Ishikawa (cell line): ENCODE measurements around the gene FOXE3.

ENCODE experiments used
- CEBPB ChIP-seq: IDR thresholded peaks from 2 replicates; pipeline ENCODE4 v1.6.1; 2012
- CREB1 ChIP-seq: IDR thresholded peaks from 2 replicates; pipeline ENCODE4 v1.6.1; 2012; ENCODE audit warnings: low read depth
- EGR1 ChIP-seq: IDR thresholded peaks from 2 replicates; pipeline ENCODE4 v1.6.1; 2012
- EP300 ChIP-seq: IDR thresholded peaks from 2 replicates; pipeline ENCODE4 v1.6.1; 2012; ENCODE audit warnings: borderline replicate concordance
- FOXM1 ChIP-seq: IDR thresholded peaks from 2 replicates; pipeline ENCODE4 v1.6.1; 2012; ENCODE audit warnings: low read depth, borderline replicate concordance
- MAX ChIP-seq: IDR thresholded peaks from 2 replicates; pipeline ENCODE4 v1.6.1; 2012
- NFIC ChIP-seq: IDR thresholded peaks from 2 replicates; pipeline ENCODE4 v1.6.1; 2012
- RAD21 ChIP-seq: IDR thresholded peaks from 2 replicates; pipeline ENCODE4 v1.6.1; 2012; ENCODE audit warnings: low read depth
- REST ChIP-seq: IDR thresholded peaks from 2 replicates; pipeline ENCODE4 v1.6.1; 2012; ENCODE audit warnings: low read depth, mild to moderate bottlenecking
- TAF1 ChIP-seq: IDR thresholded peaks from 2 replicates; pipeline ENCODE4 v1.6.1; 2012; ENCODE audit warnings: low read depth, mild to moderate bottlenecking
- TCF12 ChIP-seq: IDR thresholded peaks from 2 replicates; pipeline ENCODE4 v1.6.1; 2012; ENCODE audit warnings: low read depth
- TEAD4 ChIP-seq: IDR thresholded peaks from 2 replicates; pipeline ENCODE4 v1.6.1; 2012
- USF1 ChIP-seq: IDR thresholded peaks from 2 replicates; pipeline ENCODE4 v1.6.1; 2012
- YY1 ChIP-seq: IDR thresholded peaks from 2 replicates; pipeline ENCODE4 v1.6.1; 2012; ENCODE audit warnings: low read depth
- ZBTB7A ChIP-seq: IDR thresholded peaks from 2 replicates; pipeline ENCODE4 v1.6.1; 2012; ENCODE audit warnings: low read depth

The FOXE3 gene

DNA sequence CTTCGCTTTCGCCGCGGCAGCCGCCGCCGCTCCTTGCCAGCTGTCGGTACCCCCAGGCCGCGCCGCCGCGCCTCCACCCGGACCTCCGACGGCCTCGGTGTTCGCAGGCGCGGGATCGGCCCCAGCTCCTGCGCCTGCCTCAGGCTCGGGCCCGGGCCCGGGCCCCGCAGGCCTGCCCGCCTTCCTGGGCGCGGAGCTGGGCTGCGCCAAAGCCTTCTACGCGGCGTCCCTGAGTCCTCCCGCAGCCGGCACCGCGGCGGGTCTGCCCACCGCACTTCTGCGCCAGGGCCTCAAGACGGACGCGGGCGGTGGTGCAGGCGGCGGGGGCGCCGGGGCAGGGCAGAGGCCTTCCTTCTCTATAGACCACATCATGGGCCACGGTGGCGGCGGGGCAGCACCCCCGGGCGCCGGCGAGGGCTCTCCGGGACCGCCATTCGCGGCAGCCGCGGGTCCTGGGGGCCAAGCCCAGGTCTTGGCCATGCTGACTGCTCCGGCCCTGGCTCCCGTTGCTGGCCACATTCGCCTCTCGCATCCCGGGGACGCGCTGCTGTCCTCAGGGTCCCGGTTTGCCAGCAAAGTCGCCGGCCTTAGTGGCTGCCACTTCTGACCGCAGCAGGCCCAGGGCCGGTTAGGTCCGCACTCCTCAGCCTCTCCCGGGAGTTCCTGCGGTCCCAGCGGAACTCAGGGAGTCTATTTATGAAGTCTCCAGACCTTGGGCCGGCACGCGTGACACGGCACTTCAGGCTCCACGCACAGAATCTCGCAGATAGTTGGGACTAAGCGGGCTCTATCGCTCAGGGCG lies 23.1 kb downstream of the FOXE3 start:
- TF ChIP-seq RAD21 (no peak), NFIC (no peak), CEBPB (no peak), TAF1 (no peak), TEAD4 (no peak), EP300 (no peak), MAX (no peak), TCF12 (no peak), YY1 (no peak), REST (no peak), FOXM1 (no peak), ZBTB7A (no peak), EGR1 (no peak), USF1 (no peak), CREB1 (no peak)

DNA sequence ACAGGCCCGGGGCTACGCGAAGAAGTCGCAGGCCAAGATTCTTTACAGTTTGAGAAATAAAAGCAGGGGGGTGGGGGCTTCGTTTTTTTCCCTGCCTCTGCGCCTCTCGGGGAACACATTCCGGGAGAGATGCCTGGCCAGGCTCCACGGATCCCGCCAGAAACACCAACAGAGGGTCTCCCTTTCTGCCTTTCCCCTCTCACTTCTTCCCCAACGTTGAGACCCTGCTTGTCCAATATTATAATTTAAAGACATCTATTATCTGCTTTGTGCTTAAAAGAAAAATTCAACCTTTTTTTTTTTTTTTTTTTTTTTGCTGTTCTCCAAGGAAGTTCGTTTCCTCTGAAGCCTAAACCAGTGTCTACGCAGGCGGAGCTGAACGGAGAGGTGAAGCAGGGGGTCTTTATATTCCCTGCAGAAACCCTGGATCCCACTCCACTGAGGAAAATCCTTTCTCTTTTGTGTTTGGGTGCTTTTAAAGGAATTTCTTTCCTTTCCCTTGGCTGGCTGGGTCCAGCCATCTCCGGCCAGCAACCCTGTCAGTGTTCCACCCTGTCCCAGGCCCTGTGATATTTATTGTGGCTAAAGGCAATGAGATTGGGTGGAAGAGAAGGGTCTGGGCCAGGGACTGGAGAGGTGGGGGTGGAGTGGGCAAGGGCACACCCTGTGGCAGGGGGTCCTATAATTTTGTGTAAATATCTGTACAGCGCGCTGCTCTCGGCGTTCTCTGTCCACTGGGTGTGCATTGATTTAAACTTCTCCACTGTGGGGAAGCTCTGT lies 23.9 kb downstream of the FOXE3 start:
- TF ChIP-seq NFIC (no peak), TAF1 (no peak), REST (no peak), FOXM1 (no peak), ZBTB7A (no peak), CEBPB (no peak), EGR1 (no peak), USF1 (no peak), EP300 (no peak), TEAD4 (no peak), YY1 (no peak), RAD21 (no peak), CREB1 (no peak), MAX (no peak), TCF12 (no peak)

- TF ChIP-seq TEAD4 (no peak), ZBTB7A (no peak), EGR1 (no peak), TCF12 (no peak), NFIC (no peak), USF1 (no peak), EP300 (no peak), CEBPB (no peak), YY1 (no peak), REST (no peak), CREB1 (no peak), MAX (no peak), TAF1 (no peak), RAD21 (no peak), FOXM1 (no peak)
These were observed 24.6 kb downstream of the FOXE3 start for GRCh38 chr1:47440599-47441081.
